ENCODE data around the gene PCBP3.
A peak's percentile ranks its signal among the peaks of the same experiment; 100 is the strongest.

PCBP3 gene

GRCh38 chr21:45836268-45836655, 192.7 kb downstream of the PCBP3 start:
- H3K23ac ChIP-seq (ENCODE audit: low read length in 2 of 2) = no peak overlapping the region
- peak overlapping the region; percentile 35 for H4K8ac ChIP-seq (ENCODE audit: low read length)
- H3K18ac ChIP-seq (ENCODE audit: low read depth in 1 of 2, low read length in 2 of 2) = peak overlapping the region; percentile 28 to 52
- H3K4me2 ChIP-seq (ENCODE audit: low read length, poor library complexity, severe bottlenecking) = no peak overlapping the region
- peaks cover 6% of the 10 kb centered on the region for H3K4me1 ChIP-seq (ENCODE audit: control insufficient read depth, insufficient read depth, low read depth, low read length)
- H3K4ac ChIP-seq (ENCODE audit: low read depth in 1 of 2, low read length in 2 of 2) = no peak overlapping the region
- H2AFZ ChIP-seq (ENCODE audit: low read depth, low read length) = no peak overlapping the region
- H3K27ac ChIP-seq (ENCODE audit: low read length, poor library complexity, severe bottlenecking) = no peak overlapping the region
- peak overlapping the region in 1 of 2 experiments; percentile 11 for H2BK12ac ChIP-seq (ENCODE audit: low read length in 2 of 2)
- peaks cover 3% of the 10 kb centered on the region for H3K79me1 ChIP-seq (replicated peaks; ENCODE audit: low read length, poor library complexity, severe bottlenecking)
- H3K4me3 ChIP-seq (ENCODE audit: insufficient read depth in 1 of 2, low read depth in 1 of 2, low read length in 2 of 2) = no peak overlapping the region
- no peak overlapping the region for H3K14ac ChIP-seq (ENCODE audit: low read length in 2 of 2)
- no peak overlapping the region for H2AK5ac ChIP-seq (ENCODE audit: low read length, severe bottlenecking)
- H3K36me3 ChIP-seq (ENCODE audit: control insufficient read depth in 1 of 2, insufficient read depth in 2 of 2, low read depth in 1 of 2, low read length in 2 of 2) = no peaks in the 10 kb centered on the region
- no peak overlapping the region for H3K9ac ChIP-seq (ENCODE audit: low read length)
- H2BK120ac ChIP-seq (ENCODE audit: low read depth, low read length) = no peak overlapping the region
- H3K9me3 ChIP-seq (ENCODE audit: control insufficient read depth, low read length) = peaks cover 10% of the 10 kb centered on the region
- peak overlapping the region; percentile 73 for H4K91ac ChIP-seq (ENCODE audit: low read length)
- H2BK15ac ChIP-seq (ENCODE audit: low read depth, poor library complexity, severe bottlenecking) = no peak overlapping the region
- peak; percentile 12 for DNase-seq
- 87% methylated on average over 13 of the region's 13 CpGs for WGBS
- no peak overlapping the region for H2BK5ac ChIP-seq (ENCODE audit: low read depth, low read length, poor library complexity, severe bottlenecking)
- no peaks in the 10 kb centered on the region for H3K27me3 ChIP-seq (ENCODE audit: control insufficient read depth in 1 of 2, insufficient read depth in 1 of 2, low read length in 2 of 2)

GRCh38 chr21:45836694-45837670, 193.5 kb downstream of the PCBP3 start:
- H3K18ac ChIP-seq (ENCODE audit: low read depth in 1 of 2, low read length in 2 of 2) = no peak overlapping the region
- H3K79me1 ChIP-seq (replicated peaks; ENCODE audit: low read length, poor library complexity, severe bottlenecking) = peaks cover 3% of the 10 kb centered on the region
- H2BK5ac ChIP-seq (ENCODE audit: low read depth, low read length, poor library complexity, severe bottlenecking) = no peak overlapping the region
- H4K8ac ChIP-seq (ENCODE audit: low read length) = no peak overlapping the region
- H3K4ac ChIP-seq (ENCODE audit: low read depth in 1 of 2, low read length in 2 of 2) = no peak overlapping the region
- H2BK12ac ChIP-seq (ENCODE audit: low read length in 2 of 2) = no peak overlapping the region
- H3K9ac ChIP-seq (ENCODE audit: low read length) = no peak overlapping the region
- no peaks in the 10 kb centered on the region for H3K36me3 ChIP-seq (ENCODE audit: control insufficient read depth in 1 of 2, insufficient read depth in 2 of 2, low read depth in 1 of 2, low read length in 2 of 2)
- no peak for DNase-seq
- H3K4me2 ChIP-seq (ENCODE audit: low read length, poor library complexity, severe bottlenecking) = no peak overlapping the region
- H2AK5ac ChIP-seq (ENCODE audit: low read length, severe bottlenecking) = no peak overlapping the region
- H2BK120ac ChIP-seq (ENCODE audit: low read depth, low read length) = no peak overlapping the region
- peaks cover 6% of the 10 kb centered on the region for H3K4me1 ChIP-seq (ENCODE audit: control insufficient read depth, insufficient read depth, low read depth, low read length)
- H3K27me3 ChIP-seq (ENCODE audit: control insufficient read depth in 1 of 2, insufficient read depth in 1 of 2, low read length in 2 of 2) = no peaks in the 10 kb centered on the region
- H2AFZ ChIP-seq (ENCODE audit: low read depth, low read length) = no peak overlapping the region
- H3K23ac ChIP-seq (ENCODE audit: low read length in 2 of 2) = no peak overlapping the region
- peaks cover 16% of the 10 kb centered on the region for H3K9me3 ChIP-seq (ENCODE audit: control insufficient read depth, low read length)
- H4K91ac ChIP-seq (ENCODE audit: low read length) = no peak overlapping the region
- peak overlapping the region in 1 of 2 experiments; percentile 6 for H3K14ac ChIP-seq (ENCODE audit: low read length in 2 of 2)
- H3K4me3 ChIP-seq (ENCODE audit: insufficient read depth in 1 of 2, low read depth in 1 of 2, low read length in 2 of 2) = no peak overlapping the region
- H3K27ac ChIP-seq (ENCODE audit: low read length, poor library complexity, severe bottlenecking) = no peak overlapping the region
- 96% methylated on average over 23 of the region's 24 CpGs for WGBS
- peak overlapping the region; percentile 2 for H2BK15ac ChIP-seq (ENCODE audit: low read depth, poor library complexity, severe bottlenecking)

- H2BK120ac ChIP-seq (ENCODE audit: low read depth, low read length) = no peak overlapping the region
- H3K27ac ChIP-seq (ENCODE audit: low read length, poor library complexity, severe bottlenecking) = no peak overlapping the region
- peaks cover 3% of the 10 kb centered on the region for H3K79me1 ChIP-seq (replicated peaks; ENCODE audit: low read length, poor library complexity, severe bottlenecking)
- no peak overlapping the region for H3K23ac ChIP-seq (ENCODE audit: low read length in 2 of 2)
- H3K9me3 ChIP-seq (ENCODE audit: control insufficient read depth, low read length) = peaks cover 16% of the 10 kb centered on the region
- H2BK12ac ChIP-seq (ENCODE audit: low read length in 2 of 2) = no peak overlapping the region
- H2AK5ac ChIP-seq (ENCODE audit: low read length, severe bottlenecking) = no peak overlapping the region
- WGBS = 83% methylated on average over 3 of the region's 4 CpGs
- H3K14ac ChIP-seq (ENCODE audit: low read length in 2 of 2) = no peak overlapping the region
- H4K8ac ChIP-seq (ENCODE audit: low read length) = no peak overlapping the region
- no peak overlapping the region for H4K91ac ChIP-seq (ENCODE audit: low read length)
- no peak overlapping the region for H3K9ac ChIP-seq (ENCODE audit: low read length)
- H3K4me1 ChIP-seq (ENCODE audit: control insufficient read depth, insufficient read depth, low read depth, low read length) = peaks cover 6% of the 10 kb centered on the region
- H3K18ac ChIP-seq (ENCODE audit: low read depth in 1 of 2, low read length in 2 of 2) = peak overlapping the region in 1 of 2 experiments; percentile 23
- H3K4me3 ChIP-seq (ENCODE audit: insufficient read depth in 1 of 2, low read depth in 1 of 2, low read length in 2 of 2) = no peak overlapping the region
- H2BK15ac ChIP-seq (ENCODE audit: low read depth, poor library complexity, severe bottlenecking) = no peak overlapping the region
- no peak overlapping the region for H2BK5ac ChIP-seq (ENCODE audit: low read depth, low read length, poor library complexity, severe bottlenecking)
- H3K27me3 ChIP-seq (ENCODE audit: control insufficient read depth in 1 of 2, insufficient read depth in 1 of 2, low read length in 2 of 2) = no peaks in the 10 kb centered on the region
- no peak overlapping the region for H3K4me2 ChIP-seq (ENCODE audit: low read length, poor library complexity, severe bottlenecking)
- no peak overlapping the region for H2AFZ ChIP-seq (ENCODE audit: low read depth, low read length)
- no peak for DNase-seq
- H3K36me3 ChIP-seq (ENCODE audit: control insufficient read depth in 1 of 2, insufficient read depth in 2 of 2, low read depth in 1 of 2, low read length in 2 of 2) = no peaks in the 10 kb centered on the region
- H3K4ac ChIP-seq (ENCODE audit: low read depth in 1 of 2, low read length in 2 of 2) = no peak overlapping the region
These were observed 194.4 kb downstream of the PCBP3 start for GRCh38 chr21:45837936-45838335.

- no peak overlapping the region for H2AFZ ChIP-seq (ENCODE audit: low read depth, low read length)
- no peak overlapping the region for H3K4me3 ChIP-seq (ENCODE audit: insufficient read depth in 1 of 2, low read depth in 1 of 2, low read length in 2 of 2)
- no peak overlapping the region for H3K18ac ChIP-seq (ENCODE audit: low read depth in 1 of 2, low read length in 2 of 2)
- no peak overlapping the region for H2BK15ac ChIP-seq (ENCODE audit: low read depth, poor library complexity, severe bottlenecking)
- H2BK12ac ChIP-seq (ENCODE audit: low read length in 2 of 2) = no peak overlapping the region
- H3K9me3 ChIP-seq (ENCODE audit: control insufficient read depth, low read length) = peaks cover 16% of the 10 kb centered on the region
- H3K23ac ChIP-seq (ENCODE audit: low read length in 2 of 2) = no peak overlapping the region
- H4K8ac ChIP-seq (ENCODE audit: low read length) = no peak overlapping the region
- peaks cover 3% of the 10 kb centered on the region for H3K79me1 ChIP-seq (replicated peaks; ENCODE audit: low read length, poor library complexity, severe bottlenecking)
- H3K36me3 ChIP-seq (ENCODE audit: control insufficient read depth in 1 of 2, insufficient read depth in 2 of 2, low read depth in 1 of 2, low read length in 2 of 2) = no peaks in the 10 kb centered on the region
- H3K4me1 ChIP-seq (ENCODE audit: control insufficient read depth, insufficient read depth, low read depth, low read length) = peaks cover 6% of the 10 kb centered on the region
- H2BK5ac ChIP-seq (ENCODE audit: low read depth, low read length, poor library complexity, severe bottlenecking) = no peak overlapping the region
- H3K9ac ChIP-seq (ENCODE audit: low read length) = no peak overlapping the region
- H3K27ac ChIP-seq (ENCODE audit: low read length, poor library complexity, severe bottlenecking) = no peak overlapping the region
- H3K14ac ChIP-seq (ENCODE audit: low read length in 2 of 2) = no peak overlapping the region
- H2AK5ac ChIP-seq (ENCODE audit: low read length, severe bottlenecking) = no peak overlapping the region
- H2BK120ac ChIP-seq (ENCODE audit: low read depth, low read length) = no peak overlapping the region
- H3K4me2 ChIP-seq (ENCODE audit: low read length, poor library complexity, severe bottlenecking) = no peak overlapping the region
- DNase-seq = no peak
- H3K27me3 ChIP-seq (ENCODE audit: control insufficient read depth in 1 of 2, insufficient read depth in 1 of 2, low read length in 2 of 2) = no peaks in the 10 kb centered on the region
- H4K91ac ChIP-seq (ENCODE audit: low read length) = no peak overlapping the region
- 100% methylated on average over 1 of the region's 1 CpG for WGBS
- no peak overlapping the region for H3K4ac ChIP-seq (ENCODE audit: low read depth in 1 of 2, low read length in 2 of 2)
These were observed 195.1 kb downstream of the PCBP3 start for GRCh38 chr21:45838634-45839033.
